Retina (tissue), 1 donor: ENCODE data around the gene ELANE.

ENCODE experiments used
- DNase-seq: peaks from one replicate; pipeline ENCODE4 v3.0.0-alpha.2; 2016

The ELANE gene

DNA sequence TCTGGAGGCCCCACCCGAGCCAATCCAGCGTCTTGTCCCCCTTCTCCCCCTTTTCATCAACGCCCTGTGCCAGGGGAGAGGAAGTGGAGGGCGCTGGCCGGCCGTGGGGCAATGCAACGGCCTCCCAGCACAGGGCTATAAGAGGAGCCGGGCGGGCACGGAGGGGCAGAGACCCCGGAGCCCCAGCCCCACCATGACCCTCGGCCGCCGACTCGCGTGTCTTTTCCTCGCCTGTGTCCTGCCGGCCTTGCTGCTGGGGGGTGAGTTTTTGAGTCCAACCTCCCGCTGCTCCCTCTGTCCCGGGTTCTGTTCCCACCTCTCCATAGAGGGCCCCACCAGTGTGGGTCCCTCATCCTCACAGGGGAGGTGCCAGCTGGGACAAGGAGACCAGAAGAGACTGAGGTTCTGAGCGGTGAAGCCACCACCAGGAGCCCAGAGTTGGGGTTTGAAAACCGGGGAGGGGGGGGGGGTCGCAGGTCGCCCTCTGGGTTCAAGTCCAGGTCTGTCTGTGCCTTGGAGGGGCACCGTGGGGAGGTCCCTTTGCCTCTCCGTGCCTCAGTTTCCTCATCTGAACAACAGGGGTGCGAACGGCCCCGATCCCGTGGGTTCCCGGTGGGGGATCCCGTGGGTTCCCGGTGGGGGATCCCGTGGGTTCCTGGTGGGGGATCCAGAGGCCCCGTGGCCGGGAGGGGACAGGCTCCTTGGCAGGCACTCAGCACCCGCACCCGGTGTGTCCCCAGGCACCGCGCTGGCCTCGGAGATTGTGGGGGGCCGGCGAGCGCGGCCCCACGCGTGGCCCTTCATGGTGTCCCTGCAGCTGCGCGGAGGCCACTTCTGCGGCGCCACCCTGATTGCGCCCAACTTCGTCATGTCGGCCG, at the start of gene ELANE:
ELANE (plus strand) TSS at position 168 of the 878 bp plus-strand sequence; CDS start at position 194, 26 bp downstream.
- DNase-seq = no peak

DNA sequence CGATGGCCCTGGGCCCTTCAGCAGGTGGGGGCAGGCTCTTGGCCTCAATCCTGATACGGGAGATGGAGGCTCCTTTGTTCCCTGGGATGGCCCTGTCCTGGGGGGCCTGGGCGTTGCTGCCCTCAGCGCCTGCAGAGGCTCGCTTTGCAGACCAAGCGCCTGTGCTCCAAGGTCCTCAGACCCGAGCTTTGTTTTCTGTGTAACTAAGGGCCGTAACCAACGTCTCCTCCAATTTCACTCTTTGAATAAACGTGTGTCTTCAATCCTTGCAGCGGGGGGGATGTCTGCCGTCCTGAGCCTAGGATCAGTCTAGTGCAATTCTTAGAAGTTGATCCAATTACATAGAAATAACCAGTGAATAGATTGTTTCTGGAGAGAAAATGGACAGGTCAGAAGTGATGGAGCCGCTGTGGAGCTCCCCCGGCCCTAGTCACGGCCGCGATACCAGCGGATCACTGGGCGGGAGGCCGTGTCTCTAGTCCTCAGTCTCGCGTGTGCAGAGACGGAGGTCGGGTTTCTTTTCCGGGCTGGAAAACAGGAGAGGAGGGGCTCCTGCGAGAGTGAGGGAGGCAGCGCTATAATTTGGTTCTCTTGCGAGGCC, 49.5 kb upstream of the ELANE start:
- no peak for DNase-seq

GRCh38 chr19:803099-803561, 49.0 kb upstream of the ELANE start:
- DNase-seq = no peak

GRCh38 chr19:803686-804418, 48.3 kb upstream of the ELANE start:
- DNase-seq = no peak

- no peak for DNase-seq
These were observed 47.5 kb upstream of the ELANE start for GRCh38 chr19:804419-805165.

DNA sequence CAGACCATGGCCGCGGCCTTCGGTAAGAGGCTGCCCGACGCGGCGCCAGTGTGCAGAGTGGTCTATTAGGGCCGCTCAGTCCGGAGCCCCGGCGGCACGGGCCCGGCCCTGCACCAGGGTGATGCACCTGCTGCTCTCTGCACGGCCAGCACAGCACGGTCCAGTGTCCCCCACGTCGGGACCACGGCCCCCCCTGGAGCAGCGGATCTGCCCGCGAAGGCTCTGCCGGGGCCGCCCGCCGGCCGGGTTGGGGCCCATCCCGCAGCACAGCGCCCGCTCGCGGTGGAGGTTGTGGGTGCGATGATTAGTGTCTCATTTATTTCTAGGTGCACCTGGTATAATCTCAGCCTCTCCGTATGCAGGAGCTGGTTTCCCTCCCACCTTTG, 46.9 kb upstream of the ELANE start:
- DNase-seq = no peak

GRCh38 chr19:805600-806550, 46.2 kb upstream of the ELANE start:
- no peak for DNase-seq

DNA sequence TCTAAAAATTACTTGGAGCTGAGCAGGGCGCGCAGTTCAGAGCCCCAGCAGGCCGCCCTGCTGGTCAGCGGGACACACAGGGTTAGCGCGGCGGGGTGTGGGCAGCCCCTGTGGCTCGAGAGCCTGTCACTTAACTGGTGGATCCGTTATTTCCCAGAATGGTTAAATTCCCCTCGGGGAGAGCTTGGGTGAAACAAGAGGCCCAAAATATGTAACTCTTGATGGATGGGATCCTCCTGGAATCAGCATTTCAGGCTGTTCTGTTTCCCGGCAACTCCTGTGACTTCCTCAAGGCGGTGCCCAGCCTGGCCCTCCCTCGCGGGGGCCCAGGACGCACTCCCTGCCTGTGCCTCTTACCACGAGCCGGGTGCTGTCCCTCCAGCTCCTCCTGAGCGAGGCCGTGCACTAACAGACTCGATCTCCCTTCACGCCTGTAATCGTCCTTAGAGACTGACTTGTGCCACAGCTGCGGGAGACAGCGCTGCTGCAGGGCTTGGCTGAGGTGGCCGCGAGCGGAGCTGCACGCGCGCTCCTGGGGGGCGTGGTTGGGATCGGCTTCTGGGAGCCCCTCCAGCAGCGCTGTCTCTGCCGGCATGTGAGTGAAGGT, 45.2 kb upstream of the ELANE start:
- DNase-seq = no peak

- no peak for DNase-seq
These were observed 44.3 kb upstream of the ELANE start for GRCh38 chr19:807627-808422.

DNA sequence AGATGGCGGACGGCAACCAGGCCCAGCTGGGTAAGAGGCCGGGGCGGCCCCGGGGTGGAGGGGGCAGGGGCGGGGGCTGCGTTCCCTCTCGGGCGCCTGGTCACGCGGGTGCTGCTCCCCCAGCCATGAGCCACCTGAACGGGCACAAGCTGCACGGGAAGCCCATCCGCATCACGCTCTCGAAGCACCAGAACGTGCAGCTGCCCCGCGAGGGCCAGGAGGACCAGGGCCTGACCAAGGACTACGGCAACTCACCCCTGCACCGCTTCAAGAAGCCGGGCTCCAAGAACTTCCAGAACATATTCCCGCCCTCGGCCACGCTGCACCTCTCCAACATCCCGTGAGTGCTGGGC, 43.7 kb upstream of the ELANE start:
- no peak for DNase-seq

DNA sequence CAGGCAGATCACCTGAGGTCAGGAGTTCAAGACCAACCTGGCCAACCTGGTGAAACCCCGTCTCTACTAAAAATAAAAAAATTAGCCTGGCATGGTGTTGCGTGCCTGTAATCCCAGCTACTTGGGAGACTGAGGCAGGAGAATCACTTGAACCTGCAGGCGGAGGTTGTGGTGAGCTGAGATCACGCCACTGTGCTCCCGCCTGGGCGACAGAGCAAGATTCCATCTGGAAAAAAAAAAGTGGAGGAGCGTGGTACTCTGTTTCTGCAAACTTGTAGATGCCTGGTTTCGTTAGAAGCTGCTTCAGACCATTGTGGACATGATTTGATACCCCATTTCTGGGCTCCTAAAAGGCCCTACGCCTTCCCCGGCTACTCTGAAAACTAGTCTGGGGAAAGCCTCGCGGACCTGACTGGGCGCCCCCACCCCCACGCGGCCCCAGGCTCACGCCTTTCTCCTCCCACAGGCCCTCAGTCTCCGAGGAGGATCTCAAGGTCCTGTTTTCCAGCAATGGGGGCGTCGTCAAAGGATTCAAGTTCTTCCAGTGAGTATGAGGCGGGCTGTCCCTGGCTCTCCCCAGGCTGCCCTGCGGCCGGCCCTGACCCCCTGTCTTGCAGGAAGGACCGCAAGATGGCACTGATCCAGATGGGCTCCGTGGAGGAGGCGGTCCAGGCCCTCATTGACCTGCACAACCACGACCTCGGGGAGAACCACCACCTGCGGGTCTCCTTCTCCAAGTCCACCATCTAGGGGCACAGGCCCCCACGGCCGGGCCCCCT, 41.8 kb upstream of the ELANE start:
- no peak for DNase-seq

DNA sequence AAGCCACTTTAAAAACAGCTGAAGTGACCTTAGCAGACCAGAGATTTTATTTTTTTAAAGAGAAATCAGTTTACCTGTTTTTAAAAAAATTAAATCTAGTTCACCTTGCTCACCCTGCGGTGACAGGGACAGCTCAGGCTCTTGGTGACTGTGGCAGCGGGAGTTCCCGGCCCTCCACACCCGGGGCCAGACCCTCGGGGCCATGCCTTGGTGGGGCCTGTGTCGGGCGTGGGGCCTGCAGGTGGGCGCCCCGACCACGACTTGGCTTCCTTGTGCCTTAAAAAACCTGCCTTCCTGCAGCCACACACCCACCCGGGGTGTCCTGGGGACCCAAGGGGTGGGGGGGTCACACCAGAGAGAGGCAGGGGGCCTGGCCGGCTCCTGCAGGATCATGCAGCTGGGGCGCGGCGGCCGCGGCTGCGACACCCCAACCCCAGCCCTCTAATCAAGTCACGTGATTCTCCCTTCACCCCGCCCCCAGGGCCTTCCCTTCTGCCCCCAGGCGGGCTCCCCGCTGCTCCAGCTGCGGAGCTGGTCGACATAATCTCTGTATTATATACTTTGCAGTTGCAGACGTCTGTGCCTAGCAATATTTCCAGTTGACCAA, 41.1 kb upstream of the ELANE start:
- no peak for DNase-seq

GRCh38 chr19:811506-812048, 40.5 kb upstream of the ELANE start:
- DNase-seq = no peak

- DNase-seq = no peak
These were observed 39.9 kb upstream of the ELANE start for GRCh38 chr19:812049-812746.

DNA sequence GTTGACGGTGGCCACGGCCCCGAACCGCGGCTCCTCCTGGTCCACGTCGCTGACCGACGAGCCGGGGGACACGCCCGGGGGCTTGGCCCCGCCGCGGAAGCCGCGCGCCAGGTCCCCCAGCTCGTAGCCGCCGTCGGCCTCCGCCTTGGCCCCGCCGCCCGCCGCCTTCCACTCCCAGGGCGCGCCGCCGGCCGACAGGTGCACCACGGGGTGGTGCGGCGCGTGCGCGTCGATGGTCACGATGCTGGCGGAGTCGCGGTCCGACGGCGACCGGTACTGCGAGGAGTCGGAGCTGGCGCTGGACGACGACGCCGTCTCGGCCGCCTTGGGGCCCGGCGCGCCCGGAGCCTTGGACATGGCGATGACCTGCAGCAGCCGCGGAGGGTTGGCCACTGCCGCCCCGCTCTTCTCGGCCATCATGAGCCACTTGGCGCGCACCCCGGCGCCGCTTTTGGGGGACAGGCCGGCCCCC, 39.3 kb upstream of the ELANE start:
- no peak for DNase-seq

DNA sequence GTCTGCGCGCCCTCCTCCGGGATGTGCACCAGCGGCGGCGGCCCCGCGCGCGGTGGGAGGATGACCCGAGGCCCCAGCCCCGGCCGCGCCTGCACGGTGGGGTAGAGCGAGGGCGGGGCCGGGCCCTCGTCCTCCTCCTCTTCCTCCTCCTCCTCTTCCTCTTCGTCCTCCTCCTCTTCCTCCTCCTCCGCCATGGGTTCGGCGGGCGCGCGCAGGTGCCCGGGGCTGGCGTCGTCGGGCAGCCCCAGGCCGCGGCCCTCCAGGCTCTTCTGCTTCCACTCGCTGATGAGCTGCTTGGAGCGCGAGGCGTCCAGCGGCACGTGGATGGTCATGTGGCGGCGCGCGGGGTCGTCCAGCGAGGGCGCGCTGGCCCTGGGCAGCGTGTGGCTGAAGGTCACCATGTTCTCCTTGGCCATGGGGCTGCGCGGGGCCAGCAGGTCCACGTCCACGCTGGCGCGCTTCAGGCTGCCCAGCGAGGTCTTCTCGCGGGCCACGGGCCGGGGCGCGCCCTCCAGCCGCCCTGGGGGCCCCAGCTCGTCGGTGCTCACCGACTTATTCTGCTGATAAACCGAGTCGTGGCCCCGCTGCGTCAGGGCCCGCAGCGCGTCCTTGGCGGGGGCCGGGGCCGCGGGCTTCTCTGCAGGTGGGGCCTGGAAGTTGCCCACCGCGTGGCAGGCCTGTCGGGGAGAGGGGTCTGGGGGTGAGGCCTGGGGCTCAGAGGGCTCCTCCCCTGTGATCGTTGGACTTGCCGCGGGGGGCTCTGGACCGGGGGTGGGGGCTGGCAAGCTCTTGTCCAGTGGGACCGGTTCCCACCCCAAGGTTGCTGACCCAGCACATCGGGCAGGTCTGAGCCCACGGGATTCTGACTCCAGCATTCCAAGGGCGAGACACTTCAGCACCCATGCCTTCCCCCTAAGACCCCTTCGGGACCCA, 38.6 kb upstream of the ELANE start:
- no peak for DNase-seq
